Smooth muscle cell (in vitro differentiated cells): ENCODE data around the gene PHAX. TPM values are rescaled to one million over a fixed set of nuclear protein-coding genes. Genes with fewer than 3 reads are reported as not detected.
"Not testable (repeated sequence)": the region's sequence is repeated elsewhere in the genome, so short reads cannot be mapped to it uniquely, and the experiment has no call there.

ENCODE experiments used
- DNase-seq: peaks from one replicate; lab custom pipeline; 2025; ENCODE audit not compliant: unreplicated experiment; lab: John Stamatoyannopoulos, UW
- H2AFZ ChIP-seq: fragments of 200-600 bp; sonication (generic); 2 replicates; pipeline ENCODE4 v1.6.0; 2016; ENCODE audit warnings: antibody characterized with exemption, low read depth, mild to moderate bottlenecking
- H3F3A ChIP-seq: fragments of 200-600 bp; sonication (generic); 2 replicates; pipeline ENCODE4 v1.6.0; 2017; ENCODE audit warnings: antibody characterized with exemption, low read depth
- H3K27ac ChIP-seq: fragments of 200-600 bp; sonication (generic); 2 replicates; pipeline ENCODE4 v1.5.1; 2016; ENCODE audit warnings: low read depth, mild to moderate bottlenecking
- H3K27me3 ChIP-seq: fragments of 200-600 bp; sonication (generic); 2 replicates; pipeline ENCODE4 v1.6.1; 2016; ENCODE audit warnings: low read depth, mild to moderate bottlenecking
- H3K36me3 ChIP-seq: fragments of 200-600 bp; sonication (generic); 2 replicates; pipeline ENCODE4 v1.5.1; 2016; ENCODE audit warnings: low read depth
- H3K4me1 ChIP-seq: fragments of 200-600 bp; sonication (generic); 2 replicates; pipeline ENCODE4 v1.5.1; 2016; ENCODE audit warnings: low read depth
- H3K4me2 ChIP-seq: fragments of 200-600 bp; sonication (generic); 2 replicates; pipeline ENCODE4 v1.6.0; 2016; ENCODE audit warnings: mild to moderate bottlenecking
- H3K4me3 ChIP-seq: fragments of 200-600 bp; sonication (generic); 2 replicates; pipeline ENCODE4 v1.5.1; 2016; ENCODE audit warnings: mild to moderate bottlenecking
- H3K79me2 ChIP-seq: fragments of 200-600 bp; sonication (generic); 2 replicates; pipeline ENCODE4 v1.6.0; 2016; ENCODE audit warnings: low read depth, mild to moderate bottlenecking
- H3K9ac ChIP-seq: fragments of 200-600 bp; sonication (generic); 2 replicates; pipeline ENCODE4 v1.6.0; 2016; ENCODE audit warnings: low read depth
- H3K9me3 ChIP-seq: fragments of 200-600 bp; sonication (generic); replicated peaks from 2 replicates; pipeline ENCODE4 v1.5.1; 2016; ENCODE audit warnings: low read depth
- H4K20me1 ChIP-seq: fragments of 200-600 bp; sonication (generic); 2 replicates; pipeline ENCODE4 v1.6.0; 2016; ENCODE audit warnings: low read depth
- CTCF ChIP-seq: fragments of 200-600 bp; sonication (generic); IDR thresholded peaks from 2 replicates; pipeline ENCODE4 v1.5.1; 2017; ENCODE audit warnings: borderline replicate concordance, mild to moderate bottlenecking, antibody characterized with exemption; ENCODE audit not compliant: insufficient read depth, poor library complexity, severe bottlenecking
- WGBS: methylation state at CpG from one replicate; pipeline ENCODE4 v1.1.7; 2016; ENCODE audit warnings: low lambda C conversion rate; 5-methylcytosine and 5-hydroxymethylcytosine counted together
- polyA plus RNA-seq: library from polyadenylated mRNA; unstranded; fragments of >200 nt; fragmentation: Nextera tagmentation; extraction: Ambion mirVana; gene quantifications from 2 replicates; pipeline ENCODE4 v1.2.1, GENCODE V29; 2016
- total RNA-seq: library from RNA; depleted of rRNA; stranded (reverse); fragments of >200 nt; gene quantifications from 2 replicates; pipeline ENCODE4 v1.2.3, GENCODE V29; 2014

Gene PHAX
- total and polyA plus RNA-seq, 2 experiments from 2014 or later: 34.4 to 45.4 TPM

- H3K36me3 ChIP-seq: no peaks in the 10 kb centered on the region
- peak overlapping the region; percentile 74 for H2AFZ ChIP-seq
- peak overlapping the region; percentile 46 for H3K9ac ChIP-seq
- H3K4me3 ChIP-seq: peak overlapping the region; percentile 60
- peaks cover 21% of the 10 kb centered on the region for H3K4me1 ChIP-seq
- WGBS: 59% methylated on average over 22 of the region's 22 CpGs
- H3K27ac ChIP-seq: peak overlapping the region; percentile 56
- TF ChIP-seq CTCF: no peak
- H4K20me1 ChIP-seq: no peaks in the 10 kb centered on the region
- H3K4me2 ChIP-seq: peak overlapping the region; percentile 87
- no peak for DNase-seq
- H3K27me3 ChIP-seq: no peaks in the 10 kb centered on the region
- H3F3A ChIP-seq: no peaks in the 10 kb centered on the region
- peaks cover 17% of the 10 kb centered on the region for H3K79me2 ChIP-seq
- no peaks in the 10 kb centered on the region for H3K9me3 ChIP-seq
Observed at GRCh38 chr5:126595486-126596083, 5.2 kb upstream of the PHAX start.

- Histone ChIP-seq H3F3A (no peaks in the 10 kb centered on the region), H3K4me2 (no peak overlapping the region), H3K4me3 (no peak overlapping the region), H2AFZ (no peak overlapping the region), H3K27ac (no peak overlapping the region), H3K79me2 (peaks cover 30% of the 10 kb centered on the region), H4K20me1 (peaks cover 2% of the 10 kb centered on the region), H3K4me1 (peaks cover 25% of the 10 kb centered on the region), H3K9me3 (no peaks in the 10 kb centered on the region), H3K36me3 (no peaks in the 10 kb centered on the region), H3K9ac (no peak overlapping the region), H3K27me3 (no peaks in the 10 kb centered on the region)
- no peak for DNase-seq
- no peak for TF ChIP-seq CTCF
- WGBS: 84% methylated on average over 4 of the region's 4 CpGs
Observed at GRCh38 chr5:126597156-126597555, 3.6 kb upstream of the PHAX start.

- Histone ChIP-seq H2AFZ (peak overlapping the region; percentile 99), H3K27me3 (no peaks in the 10 kb centered on the region), H3K27ac (no peak overlapping the region), H3K79me2 (peaks cover 35% of the 10 kb centered on the region), H3K4me3 (no peak overlapping the region), H3K36me3 (no peaks in the 10 kb centered on the region), H3K9me3 (no peaks in the 10 kb centered on the region), H3K4me2 (no peak overlapping the region), H3F3A (no peaks in the 10 kb centered on the region), H4K20me1 (peaks cover 13% of the 10 kb centered on the region), H3K4me1 (peaks cover 13% of the 10 kb centered on the region), H3K9ac (no peak overlapping the region)
- 97% methylated on average over 7 of the region's 7 CpGs for WGBS
- DNase-seq: no peak
- TF ChIP-seq CTCF: no peak
Observed at GRCh38 chr5:126599499-126599898, 1.2 kb upstream of the PHAX start.

- H3K36me3 ChIP-seq, H3K27me3 ChIP-seq, DNase-seq, H3K9me3 ChIP-seq, H3F3A ChIP-seq, H3K9ac ChIP-seq: not testable (repeated sequence)
- H3K4me3 ChIP-seq: peak overlapping the region; percentile 100
- WGBS: 36% methylated on average over 15 of the region's 15 CpGs
- H2AFZ ChIP-seq: peak overlapping the region; percentile 99
- H3K4me2 ChIP-seq: peak overlapping the region; percentile 99
- H3K27ac ChIP-seq: peak overlapping the region; percentile 10
- peaks cover 19% of the 10 kb centered on the region for H4K20me1 ChIP-seq
- H3K79me2 ChIP-seq: peaks cover 41% of the 10 kb centered on the region
- peaks cover 13% of the 10 kb centered on the region for H3K4me1 ChIP-seq
Observed at GRCh38 chr5:126599971-126600630, 646 bp upstream of the PHAX start.
